Activated CD4-positive, alpha-beta T cell treated with anti-CD3 and anti-CD28 coated beads, Interleukin-2, amount 50 U/mL, for 16 hours (primary cell): ENCODE measurements around the gene C19orf44.
"Not testable (repeated sequence)": the region's sequence is repeated elsewhere in the genome, so short reads cannot be mapped to it uniquely, and the experiment has no call there.

Experiments used
- DNase-seq: peaks from one replicate; pipeline ENCODE4 v3.0.0-alpha.2; 2020

C19orf44 gene

DNA sequence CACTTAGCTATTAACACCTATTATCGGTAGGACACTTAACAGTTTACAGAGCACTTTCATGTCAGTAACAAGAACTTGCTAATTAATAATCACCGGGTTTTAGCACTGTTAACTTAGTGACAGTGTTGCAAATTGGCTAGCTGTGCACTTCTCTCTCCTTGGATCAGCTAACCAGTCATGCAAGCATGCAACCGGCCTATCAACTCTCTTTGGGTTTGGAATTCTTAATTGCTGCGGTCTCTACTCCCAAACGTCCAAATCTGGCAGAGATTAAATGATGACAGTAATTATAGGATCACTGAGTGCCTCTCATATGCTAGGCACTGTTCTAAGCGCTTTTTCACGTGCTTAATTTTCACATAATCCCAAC is 25.7 kb upstream of the C19orf44 start:
- no peak for DNase-seq

DNA sequence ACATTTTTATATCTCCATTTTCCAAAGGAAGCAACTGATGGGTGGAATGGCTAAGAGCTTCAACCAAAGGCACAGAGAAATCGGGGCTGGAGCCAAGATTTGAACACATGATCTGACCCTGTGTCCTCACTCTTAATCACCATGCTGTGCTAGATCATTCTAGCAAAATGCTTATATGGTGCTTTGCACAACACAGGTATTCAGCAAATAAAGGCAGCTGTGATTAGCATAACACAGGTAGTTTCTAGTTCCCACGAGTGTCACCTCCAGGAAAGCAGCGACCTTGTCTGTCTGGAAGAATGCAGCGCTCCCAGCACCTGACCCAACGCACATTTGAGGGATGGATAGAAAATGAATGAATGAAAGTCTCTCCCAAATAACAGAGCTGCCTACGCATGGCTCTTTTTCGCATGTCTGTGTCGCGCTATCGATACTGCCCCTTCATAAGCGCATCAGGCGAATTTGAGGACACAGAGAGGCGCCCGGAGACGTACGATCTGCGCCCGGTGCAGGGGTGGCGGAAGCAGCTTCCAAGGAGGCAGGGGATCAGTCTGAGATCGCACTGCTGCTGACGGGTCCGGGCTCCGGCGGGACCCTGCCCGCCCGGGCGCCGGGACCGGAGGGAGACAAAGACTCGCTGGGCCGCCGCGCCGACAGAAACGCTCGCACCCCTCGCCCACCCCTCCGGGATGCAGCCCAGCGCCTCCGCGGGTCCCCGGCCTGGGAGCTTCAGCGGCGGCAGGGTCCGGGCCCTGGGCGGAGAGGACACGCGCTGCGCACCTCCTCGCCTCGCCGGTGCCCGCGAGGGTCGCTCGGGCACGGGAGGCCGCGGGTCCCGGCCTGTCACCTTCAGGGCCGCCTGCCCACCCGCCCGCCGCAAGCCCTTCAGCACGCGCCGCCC is 25.0 kb upstream of the C19orf44 start:
- DNase-seq = peak; percentile 33

DNA sequence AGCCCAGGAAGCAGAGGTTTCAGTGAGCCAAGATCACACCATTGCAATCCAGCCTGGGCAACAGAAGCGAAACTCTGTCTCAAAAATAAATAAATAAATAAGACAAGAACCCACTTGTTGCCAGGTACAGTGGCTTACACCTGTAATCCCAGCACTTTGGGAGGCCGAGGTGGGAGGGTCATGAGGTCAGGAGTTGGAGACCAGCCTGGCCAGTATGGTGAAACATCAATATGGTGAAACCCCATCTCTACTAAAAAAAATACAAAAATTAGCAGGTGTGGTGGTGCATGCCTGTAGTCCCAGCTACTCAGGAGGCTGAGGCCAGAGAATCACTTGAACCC is 23.7 kb upstream of the C19orf44 start:
- DNase-seq = not testable (repeated sequence)

DNA sequence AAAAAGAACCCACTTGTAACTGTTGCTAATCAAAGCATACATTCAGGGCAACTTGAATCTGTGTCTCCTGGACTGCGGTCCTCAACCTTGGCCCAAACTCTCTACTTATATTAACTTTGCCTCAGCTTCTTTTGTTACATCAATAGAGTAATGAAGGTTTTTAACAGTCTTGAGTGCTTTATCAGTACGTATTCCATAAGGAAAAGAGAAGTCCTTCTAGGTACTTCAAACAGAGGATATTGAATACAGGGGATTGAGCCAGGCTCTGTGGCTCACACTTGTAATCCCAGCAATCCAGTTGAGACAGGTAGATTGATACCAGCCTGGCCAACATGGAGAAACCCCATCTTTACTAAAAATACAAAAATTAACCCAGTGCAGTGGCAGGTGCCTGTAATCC is 23.2 kb upstream of the C19orf44 start:
- DNase-seq = no peak

DNA sequence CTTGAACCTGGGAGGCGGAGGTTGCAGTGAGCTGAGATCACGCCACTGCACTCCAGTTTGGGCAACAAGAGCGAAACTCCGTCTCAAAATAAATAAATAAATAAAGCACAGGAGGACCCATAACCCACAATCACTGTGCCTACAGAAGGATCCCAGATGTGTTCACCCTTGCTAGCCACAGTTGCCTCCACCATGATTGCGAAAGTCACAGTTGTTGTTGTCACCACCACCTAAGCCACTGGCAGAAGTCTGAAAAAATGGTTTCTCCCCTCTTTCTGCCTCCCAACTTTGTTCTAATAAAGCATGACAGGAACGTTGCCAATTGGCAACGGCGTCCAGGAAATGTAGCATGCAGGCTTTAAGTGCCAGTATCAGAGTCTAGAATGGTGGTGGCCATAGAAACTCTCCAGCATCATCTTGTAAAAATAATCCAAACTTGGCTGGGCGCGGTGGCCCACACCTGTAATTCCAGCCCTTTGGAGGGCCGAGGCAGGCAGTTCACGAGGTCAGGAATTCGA is 22.3 kb upstream of the C19orf44 start:
- no peak for DNase-seq

DNA sequence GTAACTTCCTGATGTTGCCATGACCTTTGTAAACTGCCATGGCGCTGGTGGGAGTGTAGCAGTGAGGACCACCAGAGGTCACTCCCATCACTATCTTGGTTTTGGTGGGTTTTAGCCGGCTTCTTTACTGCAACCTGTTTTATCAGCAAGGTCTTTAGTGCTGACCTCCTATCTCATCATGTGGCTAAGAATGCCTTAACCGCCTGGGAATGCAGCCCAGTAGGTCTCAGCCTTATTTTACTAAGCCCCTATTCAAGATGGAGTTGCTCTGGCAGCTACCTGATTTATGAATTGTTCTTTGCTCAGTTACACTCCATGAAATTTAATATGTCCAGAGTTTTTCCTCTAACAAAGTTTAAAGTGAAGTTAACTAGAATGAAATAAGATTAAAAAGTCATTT is 19.8 kb upstream of the C19orf44 start:
- no peak for DNase-seq

DNA sequence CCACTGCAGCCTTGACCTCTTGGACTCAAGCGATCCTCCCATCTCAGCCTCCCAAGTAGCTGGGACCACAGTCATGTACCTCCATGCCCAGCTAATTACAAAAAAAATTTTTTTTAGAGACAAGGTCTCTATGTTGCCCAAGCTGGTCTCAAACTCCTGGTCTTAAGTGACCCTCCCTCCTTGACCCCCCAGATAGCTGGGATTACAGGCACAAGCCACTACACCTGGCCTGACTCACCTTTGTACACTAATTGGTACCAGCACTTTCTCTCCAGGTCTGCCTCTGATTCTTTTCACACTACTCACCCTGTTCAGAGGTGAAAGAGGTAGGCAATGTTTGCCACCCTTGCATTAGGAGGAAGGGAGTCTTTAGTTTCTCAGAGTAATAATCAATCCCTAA is 18.9 kb upstream of the C19orf44 start:
- DNase-seq = no peak

DNA sequence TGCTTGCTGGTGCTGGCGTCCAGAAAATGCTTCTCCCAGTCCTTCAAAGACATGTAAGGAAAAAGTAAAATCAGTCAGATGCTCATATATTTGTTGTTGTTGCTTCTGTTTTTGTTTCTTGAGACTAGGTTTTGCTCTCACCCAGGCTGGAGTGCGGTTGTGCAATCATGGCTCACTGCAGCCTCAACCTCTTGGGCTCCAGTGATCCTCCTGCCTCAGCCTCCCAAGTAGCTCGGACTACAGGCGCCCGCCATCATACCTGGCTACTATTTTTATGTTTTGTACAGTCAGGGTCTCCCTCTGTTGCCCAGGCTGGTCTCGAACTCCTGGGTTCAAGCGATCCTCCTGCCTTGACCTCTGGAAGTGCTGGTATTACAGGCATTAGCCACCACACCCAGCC is 13.4 kb upstream of the C19orf44 start:
- DNase-seq = no peak

DNA sequence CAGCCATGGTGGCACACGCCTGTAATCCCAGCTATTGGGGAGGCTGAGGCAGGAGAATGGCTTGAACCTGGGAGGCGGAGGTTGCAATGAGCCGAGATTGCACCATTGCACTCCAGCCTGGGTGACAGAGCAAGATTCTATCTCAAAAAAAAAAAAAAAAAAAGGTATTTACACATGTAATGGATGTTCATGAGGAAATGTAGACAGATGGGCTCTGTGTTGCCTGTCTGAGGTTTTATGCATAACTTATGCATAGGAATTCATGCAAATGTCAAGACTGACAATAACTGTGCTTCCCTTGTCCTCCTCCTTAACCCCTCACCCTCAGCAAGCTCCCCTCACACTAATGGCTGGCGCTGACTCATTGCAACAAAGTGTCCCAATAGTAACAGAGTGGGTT is 9.7 kb upstream of the C19orf44 start:
- DNase-seq = not testable (repeated sequence)

DNA sequence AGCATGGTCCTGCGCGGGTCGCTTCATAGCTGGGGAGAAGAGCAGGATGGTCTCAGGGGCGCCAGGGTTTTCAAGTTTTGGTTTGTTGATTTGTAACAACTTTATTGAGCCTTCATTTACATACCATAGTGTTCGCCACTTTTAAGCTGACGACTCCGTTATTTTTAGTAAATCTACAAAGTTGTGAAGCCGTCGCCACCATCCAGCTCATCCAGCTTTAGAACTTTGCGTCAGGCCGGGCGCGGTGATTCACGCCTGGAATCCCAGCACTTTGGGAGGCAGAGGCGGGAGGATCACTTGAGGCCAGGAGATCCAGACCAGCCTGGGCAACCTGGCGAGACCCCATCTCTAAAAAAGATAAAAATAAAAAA is 404 bp downstream of the C19orf44 start:
- no peak for DNase-seq

DNA sequence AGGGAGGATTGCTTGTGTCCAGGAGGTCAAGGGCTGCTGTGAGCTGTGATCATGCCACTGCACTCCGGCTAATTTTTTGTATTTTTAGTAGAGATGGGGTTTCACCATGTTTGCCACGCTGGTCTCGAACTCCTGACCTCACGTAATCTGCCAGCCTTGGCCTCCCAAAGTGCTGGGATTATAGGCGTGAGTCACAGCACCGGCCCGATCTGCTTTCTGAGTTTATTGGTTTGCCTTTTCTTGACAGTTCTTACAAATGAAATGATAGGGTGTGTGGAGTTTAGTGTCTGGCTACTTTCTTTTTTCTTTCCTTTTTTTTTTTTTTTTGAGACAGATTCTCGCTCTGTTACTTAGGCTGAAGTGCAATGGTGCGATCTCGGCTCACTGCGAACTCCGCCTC is 848 bp downstream of the C19orf44 start:
- no peak for DNase-seq

DNA sequence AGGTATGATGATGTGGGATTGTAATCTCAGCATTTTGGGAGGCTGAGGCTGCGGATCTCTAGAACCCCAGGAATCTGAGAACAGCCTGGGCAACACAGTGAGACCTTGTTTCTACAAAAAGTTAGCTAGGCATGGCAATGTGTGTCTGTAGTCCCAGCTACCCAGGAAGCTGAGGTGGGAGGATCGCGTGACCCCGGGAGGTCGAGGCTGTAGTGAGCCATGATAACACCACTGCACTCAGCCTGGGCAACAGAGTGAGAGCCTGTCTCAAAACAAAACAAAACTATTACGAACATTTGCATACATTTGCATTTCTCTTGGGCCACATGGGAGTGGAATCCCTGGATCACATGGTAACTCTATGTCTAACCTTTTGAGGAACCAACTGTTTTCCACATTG is 1.6 kb downstream of the C19orf44 start:
- no peak for DNase-seq

DNA sequence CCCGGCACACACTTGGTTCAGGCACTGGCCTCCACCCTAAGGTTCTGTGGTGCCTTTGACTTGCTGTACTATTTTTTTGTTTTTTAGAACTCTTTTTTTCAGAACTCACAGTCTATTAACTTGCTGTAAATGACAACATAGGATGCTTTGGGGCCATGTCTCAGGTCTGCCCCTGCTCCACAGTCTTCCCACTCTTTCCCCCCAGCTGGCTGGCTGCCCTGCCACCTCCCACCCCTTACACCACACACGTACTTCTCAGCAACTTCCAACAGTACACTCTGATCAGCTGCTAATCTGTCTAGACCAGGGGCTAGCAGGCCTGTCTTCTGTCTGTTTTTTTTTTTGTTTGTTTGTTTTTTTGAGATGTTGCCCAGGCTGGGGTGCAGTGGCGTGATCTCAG is 8.1 kb downstream of the C19orf44 start:
- DNase-seq = no peak

DNA sequence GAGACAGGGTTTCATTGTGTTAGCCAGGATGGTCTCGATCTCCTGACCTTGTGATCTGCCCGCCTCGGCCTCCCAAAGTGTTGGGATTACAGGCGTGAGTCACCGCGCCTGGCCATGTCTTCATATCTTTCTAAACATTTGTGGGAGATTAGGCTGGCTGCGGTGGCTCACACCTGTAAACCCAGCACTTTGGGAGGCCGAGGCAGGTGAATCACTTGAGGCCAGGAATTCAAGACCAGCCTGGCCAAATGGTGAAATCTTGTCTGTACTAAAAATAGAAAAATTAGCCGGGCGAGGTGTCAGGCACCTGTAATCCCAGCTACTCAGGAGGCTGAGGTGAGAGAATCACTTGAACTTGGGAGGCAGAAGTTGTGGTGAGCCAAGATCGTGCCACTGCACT is 10.0 kb downstream of the C19orf44 start:
- DNase-seq = not testable (repeated sequence)

DNA sequence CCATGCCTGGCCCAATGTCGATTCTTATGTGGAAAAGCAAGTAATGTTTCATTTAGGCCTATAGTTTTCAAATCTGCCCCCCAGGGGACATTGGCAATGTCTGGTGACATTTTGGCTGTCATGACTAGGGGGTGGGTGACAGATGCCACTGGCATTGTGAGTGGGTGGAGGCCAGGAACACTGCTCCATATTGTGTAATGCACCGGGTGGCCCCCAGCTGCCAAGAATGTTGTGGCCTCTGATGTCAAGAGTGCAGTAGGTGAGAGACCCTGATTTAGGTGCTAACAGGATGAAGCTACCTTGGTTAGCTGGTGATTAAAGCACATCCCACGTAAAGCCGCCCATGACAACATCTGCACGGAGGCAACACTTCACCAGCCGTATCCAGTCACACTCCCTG is 10.8 kb downstream of the C19orf44 start:
- DNase-seq = no peak

DNA sequence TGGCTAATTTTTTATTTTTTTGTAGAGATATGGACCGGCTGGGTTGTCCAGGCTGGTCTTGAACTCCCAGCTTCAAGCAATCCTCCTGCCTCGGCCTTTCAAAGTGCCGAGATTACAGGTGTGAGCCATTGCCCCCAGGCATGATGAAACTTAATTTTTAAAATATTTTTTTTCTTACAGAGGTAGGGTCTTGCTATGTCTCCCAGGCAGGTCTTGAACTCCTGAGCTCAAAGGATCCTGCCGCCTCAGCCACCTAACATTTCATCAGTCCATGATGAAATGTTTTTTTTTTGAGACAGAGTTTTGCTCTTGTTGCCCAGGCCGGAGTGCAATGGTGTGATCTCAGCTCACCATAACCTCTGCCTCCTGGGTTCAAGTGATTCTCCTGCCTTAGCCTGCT is 12.4 kb downstream of the C19orf44 start:
- DNase-seq = no peak

DNA sequence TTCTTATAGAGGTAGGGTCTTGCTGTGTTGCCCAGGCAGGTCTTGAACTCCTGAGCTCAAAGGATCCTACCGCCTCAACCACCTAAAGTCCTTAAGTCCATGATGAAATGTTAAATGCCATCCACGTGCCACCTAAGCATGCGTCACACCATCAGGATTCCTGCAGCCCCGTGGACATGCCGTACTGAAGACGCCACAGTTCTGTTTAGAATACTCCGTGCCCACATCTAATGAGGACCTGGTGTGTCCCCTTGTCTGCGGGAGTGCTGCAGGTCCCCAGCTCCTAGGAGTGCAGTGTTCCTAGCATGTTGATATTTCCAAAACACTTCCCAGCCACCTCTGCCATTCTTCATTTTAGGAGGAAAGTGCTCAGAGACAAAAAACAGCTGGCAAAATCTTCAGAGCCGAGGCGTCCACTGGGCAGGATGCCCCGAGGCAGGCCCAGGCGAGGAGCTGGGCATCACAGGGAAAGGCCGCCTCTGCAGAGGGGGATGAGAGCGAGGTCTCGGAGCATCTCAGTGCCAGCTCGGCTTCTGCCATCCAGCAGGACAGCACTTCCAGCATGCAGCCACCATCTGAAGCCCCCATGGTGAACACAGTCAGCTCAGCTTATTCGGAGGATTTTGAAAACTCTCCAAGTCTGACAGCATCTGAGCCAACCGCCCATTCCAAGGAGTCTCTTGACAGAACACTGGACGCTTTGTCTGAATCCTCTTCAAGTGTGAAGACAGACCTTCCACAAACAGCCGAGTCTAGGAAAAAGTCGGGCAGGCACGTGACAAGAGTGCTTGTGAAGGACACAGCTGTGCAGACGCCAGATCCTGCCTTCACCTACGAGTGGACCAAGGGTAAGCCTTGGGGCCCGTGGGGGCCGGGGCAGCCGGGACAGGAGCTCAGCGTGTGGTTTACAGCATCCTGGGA is 13.2 kb downstream of the C19orf44 start:
- DNase-seq = no peak

DNA sequence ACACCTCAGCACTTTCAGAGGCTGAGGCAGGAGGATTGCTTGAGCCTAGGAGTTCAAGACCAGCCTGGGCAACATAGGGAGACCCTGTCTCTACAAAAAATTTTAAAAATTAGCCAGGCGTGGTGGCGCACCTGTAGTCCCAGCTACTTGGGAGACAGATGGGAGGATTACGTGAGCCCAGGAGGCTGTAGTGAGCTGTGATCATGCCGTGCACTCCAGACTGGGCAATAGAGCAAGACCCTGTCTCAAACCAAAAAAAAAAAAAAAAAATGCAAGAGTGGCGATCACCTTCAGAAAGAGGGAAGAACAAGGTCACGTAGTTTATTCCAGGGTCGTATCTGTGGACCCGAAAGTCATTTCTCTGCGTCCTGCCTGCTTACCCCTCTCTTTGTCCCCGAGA is 16.4 kb downstream of the C19orf44 start:
- not testable (repeated sequence) for DNase-seq

DNA sequence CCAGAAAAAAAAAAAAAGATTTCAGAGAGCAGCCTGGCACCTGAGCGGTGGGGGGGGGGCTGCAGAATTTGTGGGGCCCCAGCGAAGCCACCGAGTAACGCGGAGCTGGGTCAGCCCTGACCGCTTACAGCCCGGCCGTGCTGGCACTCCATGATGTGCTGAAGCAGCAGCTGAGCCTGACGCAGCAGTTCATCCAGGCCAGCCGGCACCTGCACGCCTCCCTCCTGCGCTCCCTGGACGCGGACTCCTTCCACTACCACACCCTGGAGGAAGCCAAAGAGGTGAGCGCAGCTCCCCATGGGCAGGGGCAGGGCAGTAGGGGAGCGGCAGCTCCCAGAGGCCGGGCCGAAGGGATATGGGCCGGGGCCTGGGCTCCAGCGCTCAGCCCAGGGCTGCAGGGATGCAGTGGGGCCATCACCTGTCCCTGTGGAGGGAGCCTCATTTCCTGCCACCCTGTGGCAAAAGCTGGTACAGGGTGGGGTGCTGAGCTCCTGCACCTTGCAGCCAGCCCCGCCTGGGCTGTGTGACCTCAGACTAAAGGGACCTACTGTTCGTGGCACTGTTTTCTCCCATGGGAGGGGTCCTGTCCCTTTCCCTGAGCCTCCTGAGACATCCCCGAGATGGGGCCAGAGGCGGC is 18.3 kb downstream of the C19orf44 start:
- DNase-seq = no peak

DNA sequence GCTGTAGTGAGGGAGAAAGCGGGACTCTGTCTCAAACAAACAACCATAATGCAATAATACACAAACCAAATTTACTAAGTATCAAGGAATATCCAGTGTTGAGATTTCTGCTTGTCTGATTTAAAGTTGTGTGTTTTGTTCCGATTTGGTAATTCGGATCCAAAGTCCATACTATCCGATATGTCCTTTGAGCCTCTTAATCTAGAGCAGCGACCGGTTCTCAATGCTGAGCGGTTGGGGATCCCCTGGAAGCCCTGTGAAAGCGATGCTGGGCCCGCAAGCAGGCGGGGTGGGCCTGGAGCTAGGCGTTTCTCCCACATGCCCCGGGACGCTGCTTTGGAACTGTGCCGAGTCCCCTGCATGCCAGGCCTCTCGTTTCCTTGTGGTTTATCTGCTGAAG is 20.2 kb downstream of the C19orf44 start:
- DNase-seq = no peak

DNA sequence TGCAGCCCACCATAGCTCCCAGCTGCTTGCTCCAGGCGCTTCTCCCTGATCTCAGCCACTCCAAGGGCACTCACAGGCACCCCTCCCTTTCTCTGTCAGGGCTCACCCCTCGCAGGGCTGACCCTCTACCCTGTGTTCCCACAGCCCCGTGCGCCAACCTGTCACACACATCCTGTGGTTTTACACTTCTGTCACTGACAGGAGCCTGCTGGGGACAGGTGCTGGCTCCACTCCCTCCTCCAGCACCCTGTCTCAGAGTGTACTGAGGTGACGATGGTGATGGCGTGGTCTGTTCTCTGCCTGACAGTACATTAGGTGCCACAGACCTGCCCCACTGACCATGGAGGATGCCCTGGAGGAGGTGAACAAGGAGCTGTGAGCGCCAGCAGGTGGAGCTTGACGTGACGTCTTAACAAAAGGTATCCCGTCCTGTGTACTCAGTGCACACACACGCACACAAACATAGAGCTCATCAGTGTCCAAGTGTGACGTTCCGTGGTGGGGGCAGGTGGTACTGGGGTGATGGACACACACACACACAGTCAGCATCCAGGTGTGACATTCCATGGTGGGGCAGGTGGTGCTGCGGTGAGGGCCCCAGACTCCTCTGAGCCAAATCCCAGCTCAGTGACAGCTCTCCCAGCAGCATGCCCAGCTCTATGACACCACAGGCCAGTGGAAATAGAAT is 20.9 kb downstream of the C19orf44 start:
- DNase-seq = no peak

DNA sequence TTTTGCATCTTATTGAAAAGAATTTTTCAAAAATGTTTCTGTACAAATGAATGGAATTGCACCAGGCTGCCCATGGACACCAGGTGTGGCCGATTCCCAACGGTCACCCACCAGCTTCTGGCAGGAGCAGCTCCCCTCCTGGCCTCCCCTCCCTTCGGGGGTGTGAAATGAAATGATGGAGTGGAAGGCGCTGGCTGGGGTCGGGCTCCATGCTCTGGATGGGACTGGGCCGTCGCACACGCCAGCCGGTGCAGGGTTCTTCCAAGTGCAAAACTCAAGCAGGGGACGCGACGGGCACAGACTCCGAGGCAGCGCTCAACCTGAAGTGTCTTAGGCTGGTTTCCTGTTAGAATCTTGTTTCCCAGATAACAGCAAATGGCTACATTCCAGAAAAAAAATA is 21.9 kb downstream of the C19orf44 start:
- no peak for DNase-seq
